G401.6 (cell line): Measurements from ENCODE around the gene DYNLRB1.
"Not testable (repeated sequence)": the region's sequence is repeated elsewhere in the genome, so short reads cannot be mapped to it uniquely, and the experiment has no call there.

Experiments
- FAIRE-seq: peaks from 2 replicates; lab custom pipeline; 2012; peaks lifted over from hg19 to GRCh38; lab: Jason Lieb, UNC

DYNLRB1 gene

GRCh38 chr20:34516247-34517113, at the start of gene DYNLRB1:
DYNLRB1 (plus strand) TSS chr20:34516422; CDS start chr20:34516459, 37 bp downstream.
- FAIRE-seq: peak; percentile 88

DNA sequence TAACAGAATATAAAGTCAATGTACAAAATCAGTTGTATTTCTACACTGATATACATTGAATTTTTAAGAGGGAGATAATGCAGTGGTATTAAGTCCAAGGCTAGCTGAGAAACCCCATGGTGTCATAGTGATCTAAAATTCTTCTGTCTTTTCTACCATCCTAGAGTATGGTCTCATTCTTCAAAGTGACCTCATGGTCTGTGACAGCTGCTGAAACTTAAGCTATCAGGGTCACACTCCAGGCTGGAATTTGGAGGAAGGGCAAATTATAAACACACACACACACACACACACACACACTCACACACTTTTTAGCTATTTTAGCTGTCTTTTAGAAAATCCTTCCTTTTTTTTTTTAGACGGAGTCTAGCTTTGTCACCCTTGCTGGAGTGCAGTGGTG, 47.3 kb upstream of the DYNLRB1 start:
- FAIRE-seq: no peak

DNA sequence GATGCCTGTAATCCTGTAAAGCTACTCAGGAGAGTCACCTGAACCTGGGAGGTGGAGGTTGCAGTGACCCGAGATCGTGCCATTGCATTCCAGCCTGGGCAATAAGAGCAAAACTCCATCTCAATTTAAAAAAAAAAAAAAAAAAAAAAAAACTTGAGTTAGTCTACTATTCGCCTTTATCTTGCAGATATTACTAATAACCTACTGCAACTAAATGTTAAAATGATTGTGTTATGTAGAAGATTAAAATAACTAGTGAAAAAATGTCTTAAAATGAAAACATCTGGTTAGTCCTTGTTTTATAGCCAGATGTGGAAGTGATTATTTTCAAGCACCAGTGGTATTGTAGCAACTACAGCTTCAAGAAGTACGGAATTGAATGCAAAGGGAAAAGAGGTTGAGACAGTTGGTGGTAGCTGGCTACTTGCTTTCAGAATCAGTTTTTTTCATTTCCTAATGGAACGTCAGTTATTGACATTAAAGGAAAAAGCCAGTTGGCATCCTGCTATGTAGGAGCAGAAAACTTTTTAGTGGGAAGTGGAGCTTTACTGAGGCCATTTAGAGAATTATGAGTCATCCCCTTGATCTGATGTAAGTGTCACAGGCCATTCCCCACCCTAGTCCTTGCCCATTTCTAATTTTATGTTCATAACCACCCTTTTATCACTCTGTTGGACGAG, 43.8 kb upstream of the DYNLRB1 start:
- FAIRE-seq: no peak

- FAIRE-seq: peak; percentile 46
Measured at GRCh38 chr20:34473262-34473883, 42.8 kb upstream of the DYNLRB1 start.

DNA sequence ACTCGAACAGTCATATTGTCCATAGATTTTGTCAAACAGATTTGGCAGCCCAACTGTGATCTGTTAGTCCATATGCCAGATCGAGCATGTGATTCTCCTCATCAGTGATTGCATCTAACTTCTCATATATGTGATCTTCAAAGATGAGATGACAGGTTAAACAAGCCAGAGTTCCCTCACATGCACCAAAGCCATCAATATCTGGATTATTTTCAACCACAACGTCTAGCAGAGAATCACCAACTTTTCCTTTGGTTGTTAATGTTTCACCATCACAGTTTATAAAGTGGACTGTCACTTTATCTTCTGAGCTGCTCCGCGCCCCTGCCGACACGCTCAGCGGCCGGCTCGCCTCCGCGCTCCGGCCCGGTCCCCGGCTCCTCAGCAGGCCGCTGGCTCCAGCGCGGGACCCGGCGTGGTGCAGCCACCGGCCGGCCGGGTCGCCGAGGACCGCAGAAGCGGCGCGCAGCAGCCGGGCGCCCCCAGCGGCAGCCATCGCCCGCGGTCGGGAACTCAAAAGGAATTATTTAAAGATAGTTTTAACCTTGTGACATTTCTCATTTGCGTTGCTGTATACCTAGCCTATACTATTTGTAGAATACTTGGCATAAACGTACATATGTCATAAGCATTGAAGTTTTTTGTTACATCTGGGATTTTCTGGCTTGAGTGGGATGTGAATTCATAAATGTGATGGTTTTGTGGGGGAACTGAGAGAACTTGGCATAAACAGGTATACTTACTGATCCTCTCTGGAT, 40.1 kb upstream of the DYNLRB1 start:
- no peak for FAIRE-seq

DNA sequence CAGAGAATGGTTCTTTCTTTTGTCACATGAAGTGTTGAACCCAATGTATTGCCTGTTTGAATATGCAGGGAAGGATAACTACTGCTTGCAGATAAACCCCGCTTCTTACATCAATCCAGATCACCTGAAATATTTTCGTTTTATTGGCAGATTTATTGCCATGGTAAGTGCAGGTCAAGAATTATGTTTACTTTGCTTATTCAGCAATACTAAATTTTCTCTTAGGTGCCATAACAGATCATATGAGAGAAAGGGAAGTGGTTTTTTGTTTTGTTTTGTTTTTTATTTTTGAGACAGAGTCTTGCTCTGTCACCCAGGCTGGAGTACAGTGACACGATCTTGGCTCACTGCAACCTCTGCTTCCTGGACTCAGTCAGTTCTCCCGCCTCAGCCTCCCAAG, 36.6 kb upstream of the DYNLRB1 start:
- FAIRE-seq: no peak

GRCh38 chr20:34482154-34482553, 34.1 kb upstream of the DYNLRB1 start:
- FAIRE-seq: not testable (repeated sequence)

- FAIRE-seq: not testable (repeated sequence)
Measured at GRCh38 chr20:34483585-34484220, 32.5 kb upstream of the DYNLRB1 start.

DNA sequence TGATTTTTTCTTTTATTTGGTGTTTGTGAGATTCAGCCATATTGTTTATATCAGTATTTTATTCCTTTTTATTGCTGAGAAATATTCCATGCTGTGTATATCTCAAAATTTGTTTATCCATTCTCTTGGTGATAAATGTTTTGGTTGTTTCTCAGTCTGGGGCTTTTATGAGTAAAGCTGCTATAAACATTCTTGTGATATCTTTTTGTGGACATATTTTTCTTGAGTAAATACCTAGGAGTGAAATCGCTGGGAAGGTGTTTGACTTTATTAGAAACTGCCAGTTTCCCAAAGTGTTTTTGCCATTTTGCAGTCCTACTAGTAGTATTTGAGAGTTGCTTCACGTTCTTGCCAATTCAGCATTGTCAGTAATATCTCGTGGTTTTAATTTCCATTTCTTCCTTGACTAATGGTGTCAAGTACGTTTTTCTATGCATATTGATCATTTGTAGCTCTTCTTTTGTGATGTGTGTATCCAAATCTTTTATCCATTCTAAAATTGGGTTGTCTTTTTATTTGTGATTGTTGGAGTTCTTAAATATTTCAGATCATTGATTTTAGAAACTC, 31.1 kb upstream of the DYNLRB1 start:
- no peak for FAIRE-seq

DNA sequence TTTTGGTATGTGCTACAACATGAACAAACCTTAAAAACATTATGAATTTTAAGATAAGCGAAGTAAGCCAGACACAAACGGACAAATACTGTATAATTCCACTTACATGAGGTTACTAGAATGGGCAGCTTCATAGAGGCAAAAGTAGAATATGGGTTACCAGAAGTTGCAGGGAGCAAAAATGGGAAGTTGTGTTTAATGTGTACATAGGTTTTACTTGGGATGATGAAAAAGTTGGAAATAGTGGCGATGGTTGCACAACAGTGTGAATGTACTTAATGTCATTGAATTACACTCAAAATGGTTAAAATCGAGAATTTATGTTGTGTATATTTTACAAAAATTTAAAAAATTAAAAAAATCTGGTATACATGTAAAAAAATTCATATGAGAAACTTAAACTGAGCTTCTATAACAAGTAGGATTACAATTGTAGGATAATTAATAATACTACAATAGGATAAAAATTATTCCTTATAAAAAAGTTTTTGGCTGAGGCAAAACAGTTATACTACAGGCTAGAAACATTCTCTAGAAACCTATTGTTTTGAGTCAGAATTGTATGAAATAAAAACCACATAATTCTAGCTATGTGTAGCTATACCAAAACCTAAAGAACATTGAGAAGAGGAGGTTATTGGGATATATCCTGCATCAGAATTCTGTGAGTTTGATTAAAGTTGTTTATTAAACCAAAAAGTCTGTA, 24.8 kb upstream of the DYNLRB1 start:
- FAIRE-seq: peak; percentile 15

GRCh38 chr20:34491932-34492509, 24.2 kb upstream of the DYNLRB1 start:
- no peak for FAIRE-seq

DNA sequence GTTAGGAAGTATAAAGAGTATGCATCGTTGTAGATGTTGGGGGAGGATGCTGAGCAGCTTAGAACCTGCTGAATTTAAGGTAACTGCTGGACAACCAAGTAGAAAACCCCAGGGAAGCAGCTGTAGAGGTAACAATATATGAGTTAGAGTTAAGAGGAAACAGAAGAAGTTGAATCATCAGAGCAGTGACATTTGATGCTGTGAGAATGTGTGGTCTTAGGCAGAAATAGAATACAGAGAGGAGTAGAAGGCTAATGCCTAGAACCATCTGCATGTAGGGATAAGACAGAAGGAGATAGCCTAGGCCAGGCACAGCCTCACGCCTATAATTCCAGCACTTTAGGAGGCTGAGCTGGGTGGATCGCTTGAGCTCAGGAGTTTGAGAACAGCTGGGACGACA, 22.6 kb upstream of the DYNLRB1 start:
- no peak for FAIRE-seq

- no peak for FAIRE-seq
Measured at GRCh38 chr20:34495307-34495706, 20.9 kb upstream of the DYNLRB1 start.

GRCh38 chr20:34495916-34496315, 20.3 kb upstream of the DYNLRB1 start:
- FAIRE-seq: no peak

DNA sequence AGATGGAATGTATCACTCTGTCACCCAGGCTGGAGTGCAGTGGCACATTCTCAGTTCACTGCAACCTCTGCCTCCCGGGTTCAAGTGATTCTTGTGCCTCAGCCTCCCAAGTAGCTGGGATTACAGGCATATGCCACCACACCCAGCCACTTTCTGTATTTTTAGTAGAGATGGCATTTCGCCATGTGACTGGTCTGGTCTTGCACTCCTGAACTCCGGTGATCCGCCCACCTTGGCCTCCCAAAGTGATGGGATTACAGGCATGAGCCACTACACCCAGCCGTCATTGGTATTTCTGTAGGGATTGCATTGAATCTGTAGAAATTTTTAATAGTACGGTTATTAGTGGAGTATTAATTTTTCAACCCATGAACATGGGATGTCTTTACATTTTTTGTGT, 18.6 kb upstream of the DYNLRB1 start:
- FAIRE-seq: not testable (repeated sequence)

GRCh38 chr20:34500823-34501222, 15.4 kb upstream of the DYNLRB1 start:
- no peak for FAIRE-seq

DNA sequence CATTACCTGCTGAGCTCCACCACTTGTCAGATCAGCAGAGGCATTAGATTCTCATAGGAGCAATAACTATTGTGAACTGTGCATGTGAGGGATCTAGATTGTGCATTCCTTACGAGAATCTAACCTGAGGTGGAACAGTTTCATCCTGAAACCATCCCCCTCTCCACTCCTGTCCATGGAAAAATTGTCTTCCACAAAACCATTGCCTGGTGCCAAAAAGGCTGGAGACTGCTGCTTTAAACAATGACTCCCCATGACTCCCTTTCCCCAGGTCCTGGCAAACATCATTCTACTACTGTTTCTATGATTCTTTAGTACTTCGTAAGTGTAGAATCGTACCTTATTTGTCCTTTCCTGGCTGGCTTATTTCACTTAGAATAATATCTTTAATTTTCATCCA, 9.7 kb upstream of the DYNLRB1 start:
- no peak for FAIRE-seq

DNA sequence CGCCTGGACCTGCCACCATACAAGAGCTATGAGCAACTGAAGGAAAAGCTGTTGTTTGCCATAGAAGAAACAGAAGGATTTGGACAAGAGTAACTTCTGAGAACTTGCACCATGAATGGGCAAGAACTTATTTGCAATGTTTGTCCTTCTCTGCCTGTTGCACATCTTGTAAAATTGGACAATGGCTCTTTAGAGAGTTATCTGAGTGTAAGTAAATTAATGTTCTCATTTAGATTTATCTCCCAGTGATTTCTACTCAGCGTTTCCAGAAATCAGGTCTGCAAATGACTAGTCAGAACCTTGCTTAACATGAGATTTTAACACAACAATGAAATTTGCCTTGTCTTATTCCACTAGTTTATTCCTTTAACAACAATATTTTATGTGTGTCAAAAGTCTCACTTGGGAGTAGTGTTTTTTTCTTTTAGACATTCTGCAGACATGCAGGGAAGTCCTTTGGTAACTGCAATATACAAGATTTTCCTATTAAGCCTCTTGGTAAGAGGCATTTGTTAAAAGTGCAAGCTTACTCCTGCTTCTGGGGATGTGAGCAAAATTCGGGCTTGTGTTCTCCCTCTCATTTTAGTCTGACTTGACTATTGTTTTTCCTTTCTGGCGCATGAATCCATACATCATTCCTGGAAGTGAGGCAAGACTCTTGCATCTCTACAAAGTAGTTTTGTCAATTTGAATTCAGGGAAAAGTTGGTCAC, 8.4 kb upstream of the DYNLRB1 start:
- FAIRE-seq: no peak

DNA sequence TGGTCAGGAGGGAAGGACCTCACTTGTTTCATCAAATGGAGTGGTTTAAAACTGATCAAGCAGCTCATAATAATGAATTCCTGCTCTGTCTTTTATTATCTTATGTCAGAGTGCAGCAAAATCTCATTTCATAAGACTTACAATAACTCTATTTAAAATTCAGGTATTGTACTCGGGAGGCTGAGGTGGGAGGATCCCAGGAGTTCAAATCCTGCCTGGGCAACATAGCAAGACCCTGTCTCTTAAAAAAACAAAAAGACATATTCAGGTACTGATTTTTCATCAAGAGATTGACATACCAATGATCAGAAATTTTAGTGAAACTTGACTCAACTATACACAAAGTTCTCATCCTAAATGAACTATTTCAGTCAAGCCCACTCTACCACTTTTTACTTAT, 5.6 kb upstream of the DYNLRB1 start:
- FAIRE-seq: no peak

GRCh38 chr20:34511891-34512265, 4.3 kb upstream of the DYNLRB1 start:
- no peak for FAIRE-seq
